HepG2 (cell line): Measurements from ENCODE around the gene CDC27. TPM values are rescaled to one million over a fixed set of nuclear protein-coding genes. Genes with fewer than 3 reads are reported as not detected.

ENCODE experiments used
- ATAC-seq: fragments of 200-7000 bp; cut with Tn5 transposase; 3 replicates; pipeline ENCODE4 v1.9.1; 2020; ENCODE audit warnings: mild to moderate bottlenecking, moderate library complexity
- BruUV-seq: library from RNA; stranded (reverse); fragments of 400-500 nt; replicated peaks from 2 replicates; lab custom pipeline; 2021; lab: Mats Ljungman, UMichigan
- CTCF ChIA-PET: fragments of 300-600 bp; formaldehyde crosslinking; extraction: SDS; loops from one replicate; lab custom pipeline; 2021; ENCODE audit warnings: low total read pairs, inconsistent platforms, low intra/inter-chr PET ratio; lab: Yijun Ruan, JAX
- POLR2A ChIA-PET: fragments of 350-600 bp; sonication (Branson Sonifier 250); formaldehyde crosslinking; loops from one replicate; lab custom pipeline; 2020; ENCODE audit warnings: antibody characterized with exemption, inconsistent platforms; lab: Yijun Ruan, JAX
- DNase-seq: peaks from one replicate; pipeline ENCODE4 v3.0.0-alpha.2; 2015; ENCODE audit warnings: low spot score
- FAIRE-seq: peaks from 3 replicates; lab custom pipeline; 2011; peaks lifted over from hg19 to GRCh38; lab: Jason Lieb, UNC
- H2AFZ ChIP-seq: one replicate; pipeline ENCODE4 v1.6.1; 2011; ENCODE audit warnings: low read length, inconsistent platforms
- H3K27ac ChIP-seq: fragments of 300-600 bp; 3 replicates; pipeline ENCODE4 v1.8.0; 2011; ENCODE audit warnings: mixed run types, mild to moderate bottlenecking, mixed read lengths, low read length, inconsistent platforms; ENCODE audit not compliant: insufficient read depth; ENCODE audit errors: extremely low read length
- H3K27me3 ChIP-seq, 2 experiments: fragments of 200-600 bp in 1 of 2; 2 replicates in 1 of 2; 3 replicates in 1 of 2; pipeline versions ENCODE4 v1.6.0 to v1.8.0; 2011; ENCODE audit warnings: low read length in 2 of 2, mild to moderate bottlenecking in 2 of 2, moderate library complexity in 2 of 2, inconsistent platforms in 1 of 2; ENCODE audit not compliant: insufficient read depth in 2 of 2, control insufficient read depth in 1 of 2
- H3K36me3 ChIP-seq, 2 experiments: fragments of 200-600 bp in 1 of 2; replicated peaks in 1 of 2; 2 replicates in 1 of 2; 3 replicates in 1 of 2; pipeline versions ENCODE4 v1.5.1 to v1.8.0; 2011; ENCODE audit warnings: low read length in 2 of 2, inconsistent platforms in 1 of 2; ENCODE audit not compliant: insufficient read depth in 2 of 2, control insufficient read depth in 1 of 2
- H3K4me1 ChIP-seq: 2 replicates; pipeline ENCODE4 v1.5.1; 2012; ENCODE audit warnings: low read length, inconsistent platforms; ENCODE audit not compliant: insufficient read depth
- H3K4me2 ChIP-seq: 2 replicates; pipeline ENCODE4 v1.6.0; 2011; ENCODE audit warnings: low read depth, low read length, inconsistent platforms
- H3K4me3 ChIP-seq, 3 experiments: fragments of 200-600 bp in 1 of 3; sonication (generic), shearing (Covaris generic) in 1 of 3; replicated peaks in 1 of 3; 2 replicates each; pipeline ENCODE4 v1.5.1; 2011 to 2016; ENCODE audit warnings: low read length in 3 of 3, inconsistent platforms in 2 of 3, low read depth in 2 of 3, mild to moderate bottlenecking in 2 of 3, control low read depth in 1 of 3, mixed read lengths in 1 of 3; ENCODE audit not compliant: insufficient read depth in 1 of 3
- H3K79me2 ChIP-seq: one replicate; pipeline ENCODE4 v1.6.1; 2011; ENCODE audit warnings: low read length, inconsistent platforms; ENCODE audit not compliant: insufficient read depth
- H3K9ac ChIP-seq: 2 replicates; pipeline ENCODE4 v1.6.0; 2011; ENCODE audit warnings: mild to moderate bottlenecking, low read depth, low read length, inconsistent platforms; ENCODE audit not compliant: insufficient read depth
- H3K9me3 ChIP-seq: 2 replicates; pipeline ENCODE4 v1.5.1; 2012; ENCODE audit warnings: mild to moderate bottlenecking, low read length
- H4K20me1 ChIP-seq: 2 replicates; pipeline ENCODE4 v1.6.0; 2011; ENCODE audit warnings: inconsistent platforms, mild to moderate bottlenecking, low read length, moderate library complexity; ENCODE audit not compliant: insufficient read depth
- MAFF ChIP-seq: IDR thresholded peaks from 2 replicates; pipeline ENCODE4 v1.6.1; 2011; ENCODE audit warnings: low read depth, low read length, improper control_type of control experiment
- MAFK ChIP-seq, 2 experiments: IDR thresholded peaks in 1 of 2; conservative IDR thresholded peaks in 1 of 2; 2 replicates each; pipeline ENCODE4 v1.6.1; 2011; ENCODE audit warnings: improper control_type of control experiment in 2 of 2, low read length in 2 of 2
- PAX8 ChIP-seq: sonication (generic); formaldehyde crosslinking; IDR thresholded peaks from 2 replicates; pipeline ENCODE4 v1.8.0; 2022; ENCODE audit warnings: mild to moderate bottlenecking, missing genetic modification reagents, borderline replicate concordance
- PRDM15 ChIP-seq: sonication (generic); formaldehyde crosslinking; IDR thresholded peaks from 2 replicates; pipeline ENCODE4 v1.4.0; 2020; ENCODE audit warnings: missing genetic modification reagents
- ZKSCAN8 ChIP-seq: IDR thresholded peaks from 2 replicates; pipeline ENCODE4 v1.6.1; 2016; ENCODE audit warnings: borderline replicate concordance, missing genetic modification reagents, missing compliant biosample characterization
- WGBS: methylation state at CpG from one replicate; pipeline ENCODE4 v1.1.6; 2017; ENCODE audit warnings: low lambda C conversion rate; 5-methylcytosine and 5-hydroxymethylcytosine counted together
- in situ Hi-C: cut with HindIII; loops from 2 replicates; pipeline ENCODE4 v1.10.0; 2017; ENCODE audit warnings: low pct_unique_long_range_greater_than_20kb; ENCODE audit not compliant: extremely low pct_ligation_motif_present
- intact Hi-C: fragments of 100-400 bp; cut with micrococcal nuclease; formaldehyde crosslinking; loops from one replicate; pipeline ENCODE4 v1.10.0; 2022; ENCODE audit not compliant: unreplicated experiment
- polyA plus RNA-seq, 8 experiments: library from polyadenylated mRNA; depleted of rRNA in 3 of 8; stranded (reverse) in 7 of 8; unstranded in 1 of 8; fragments of >200 nt; fragmentation: Illumina TruSeq in 4 of 8; extraction: Trizol in 4 of 8; gene quantifications; 2 replicates each; pipeline versions ENCODE4 v1.2.1 to v1.2.3, GENCODE V29; 2011 to 2016; ENCODE audit warnings: low read depth in 4 of 8, missing spikeins in 1 of 8, mixed read lengths in 1 of 8; ENCODE audit not compliant: insufficient read depth in 1 of 8
- total RNA-seq, 5 experiments: library from RNA; depleted of rRNA; stranded (reverse); fragments of >200 nt; fragmentation: Illumina TruSeq; extraction: Trizol; gene quantifications; 2 replicates each; pipeline ENCODE4 v1.2.3, GENCODE V29; 2016; ENCODE audit warnings: low read depth in 1 of 5
- TF ChIP-seq, protein P1 (sequence below): sonication (generic); formaldehyde crosslinking; IDR thresholded peaks from 2 replicates; pipeline ENCODE4 v1.9.0; 2021; ENCODE audit warnings: missing genetic modification reagents, mild to moderate bottlenecking, borderline replicate concordance

The CDC27 gene
- total and polyA plus RNA-seq, 2 of the 13 experiments (the other 11 are each of a cell fraction or from before 2014, with no cell fraction given) = 80.7 to 102 TPM

GRCh38 chr17:47207143-47208067, 18.3 kb upstream of the CDC27 start:
- peaks cover 3 to 32% of the 10 kb centered on the region in 2 experiments; a peak in 4 of 5 replicates for H3K27me3 ChIP-seq
- POLR2A ChIA-PET = interaction anchor here (1.8 kb wide), 1 partner anchor 17 kb away, joined by 5 read pairs; no protein-coding TSS in a partner anchor
- no peak overlapping the region for H3K9ac ChIP-seq
- H2AFZ ChIP-seq = no peak overlapping the region
- in situ Hi-C loops = no loop called here
- FAIRE-seq (no peak), ATAC-seq (no peak), DNase-seq (no peak)
- CTCF ChIA-PET = no interaction called here
- no peaks in the 10 kb centered on the region for H3K79me2 ChIP-seq
- no peaks in the 10 kb centered on the region for H3K36me3 ChIP-seq
- no TSS peak for BruUV-seq
- no peak overlapping the region for H3K4me3 ChIP-seq
- peak; percentile 37 to 60; a peak in 3 of 4 replicates for TF ChIP-seq MAFK (conservative IDR thresholded peaks at IDR 0.05 in 1 of 2, IDR thresholded peaks at IDR 0.05 in 1 of 2; ENCODE audit: low read length in 2 of 2)
- no peak for TF ChIP-seq PAX8
- TF ChIP-seq, protein P1, sequence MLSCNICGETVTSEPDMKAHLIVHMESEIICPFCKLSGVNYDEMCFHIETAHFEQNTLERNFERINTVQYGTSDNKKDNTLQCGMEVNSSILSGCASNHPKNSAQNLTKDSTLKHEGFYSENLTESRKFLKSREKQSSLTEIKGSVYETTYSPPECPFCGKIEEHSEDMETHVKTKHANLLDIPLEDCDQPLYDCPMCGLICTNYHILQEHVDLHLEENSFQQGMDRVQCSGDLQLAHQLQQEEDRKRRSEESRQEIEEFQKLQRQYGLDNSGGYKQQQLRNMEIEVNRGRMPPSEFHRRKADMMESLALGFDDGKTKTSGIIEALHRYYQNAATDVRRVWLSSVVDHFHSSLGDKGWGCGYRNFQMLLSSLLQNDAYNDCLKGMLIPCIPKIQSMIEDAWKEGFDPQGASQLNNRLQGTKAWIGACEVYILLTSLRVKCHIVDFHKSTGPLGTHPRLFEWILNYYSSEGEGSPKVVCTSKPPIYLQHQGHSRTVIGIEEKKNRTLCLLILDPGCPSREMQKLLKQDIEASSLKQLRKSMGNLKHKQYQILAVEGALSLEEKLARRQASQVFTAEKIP (CRISPR knock-in tag) = no peak
- TF ChIP-seq MAFF = peak; percentile 40
- TF ChIP-seq PRDM15 (CRISPR knock-in tag) = no peak
- TF ChIP-seq ZKSCAN8 (CRISPR knock-in tag) = no peak
- H3K9me3 ChIP-seq = no peaks in the 10 kb centered on the region
- no peaks in the 10 kb centered on the region for H4K20me1 ChIP-seq
- intact Hi-C loops = no loop called here
- WGBS = 23% methylated on average over 8 of the region's 8 CpGs
- no peak overlapping the region for H3K27ac ChIP-seq
- peaks cover 14% of the 10 kb centered on the region; the same call in 1 of the 2 replicates for H3K4me1 ChIP-seq
- no peak overlapping the region for H3K4me2 ChIP-seq
